GM13977 (cell line): ENCODE results near the gene SERTAD3.
"Not testable (repeated sequence)": the region's sequence is repeated elsewhere in the genome, so short reads cannot be mapped to it uniquely, and the experiment has no call there.

Experiments
- DNase-seq: peaks from one replicate; pipeline ENCODE4 v3.0.0; 2012; ENCODE audit warnings: low spot score
- in situ Hi-C: fragments of 300-500 bp; cut with MboI; formaldehyde crosslinking; loops from one replicate; pipeline ENCODE4 v1.12.0; 2022; ENCODE audit warnings: low sequenced_read_pairs, low pct_unique_long_range_greater_than_20kb, mixed read lengths, inconsistent platforms; ENCODE audit not compliant: unreplicated experiment
- TF ChIP-seq, protein P1 (sequence below): IDR thresholded peaks from 2 replicates; pipeline ENCODE4 v1.5.1; 2012; ENCODE audit warnings: mild to moderate bottlenecking, control low read depth; ENCODE audit not compliant: insufficient read depth; ENCODE audit errors: extremely low read depth, missing control alignments

SERTAD3 gene

GRCh38 chr19:40458597-40458974, 14.5 kb upstream of the SERTAD3 start:
- TF ChIP-seq, protein P1, sequence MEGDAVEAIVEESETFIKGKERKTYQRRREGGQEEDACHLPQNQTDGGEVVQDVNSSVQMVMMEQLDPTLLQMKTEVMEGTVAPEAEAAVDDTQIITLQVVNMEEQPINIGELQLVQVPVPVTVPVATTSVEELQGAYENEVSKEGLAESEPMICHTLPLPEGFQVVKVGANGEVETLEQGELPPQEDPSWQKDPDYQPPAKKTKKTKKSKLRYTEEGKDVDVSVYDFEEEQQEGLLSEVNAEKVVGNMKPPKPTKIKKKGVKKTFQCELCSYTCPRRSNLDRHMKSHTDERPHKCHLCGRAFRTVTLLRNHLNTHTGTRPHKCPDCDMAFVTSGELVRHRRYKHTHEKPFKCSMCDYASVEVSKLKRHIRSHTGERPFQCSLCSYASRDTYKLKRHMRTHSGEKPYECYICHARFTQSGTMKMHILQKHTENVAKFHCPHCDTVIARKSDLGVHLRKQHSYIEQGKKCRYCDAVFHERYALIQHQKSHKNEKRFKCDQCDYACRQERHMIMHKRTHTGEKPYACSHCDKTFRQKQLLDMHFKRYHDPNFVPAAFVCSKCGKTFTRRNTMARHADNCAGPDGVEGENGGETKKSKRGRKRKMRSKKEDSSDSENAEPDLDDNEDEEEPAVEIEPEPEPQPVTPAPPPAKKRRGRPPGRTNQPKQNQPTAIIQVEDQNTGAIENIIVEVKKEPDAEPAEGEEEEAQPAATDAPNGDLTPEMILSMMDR = no peak
- in situ Hi-C loops = no loop called here
- no peak for DNase-seq

- TF ChIP-seq, protein P1 = no peak
- DNase-seq = no peak
- in situ Hi-C loops = no loop called here
Measured at GRCh38 chr19:40457953-40458596, 13.9 kb upstream of the SERTAD3 start.

DNA sequence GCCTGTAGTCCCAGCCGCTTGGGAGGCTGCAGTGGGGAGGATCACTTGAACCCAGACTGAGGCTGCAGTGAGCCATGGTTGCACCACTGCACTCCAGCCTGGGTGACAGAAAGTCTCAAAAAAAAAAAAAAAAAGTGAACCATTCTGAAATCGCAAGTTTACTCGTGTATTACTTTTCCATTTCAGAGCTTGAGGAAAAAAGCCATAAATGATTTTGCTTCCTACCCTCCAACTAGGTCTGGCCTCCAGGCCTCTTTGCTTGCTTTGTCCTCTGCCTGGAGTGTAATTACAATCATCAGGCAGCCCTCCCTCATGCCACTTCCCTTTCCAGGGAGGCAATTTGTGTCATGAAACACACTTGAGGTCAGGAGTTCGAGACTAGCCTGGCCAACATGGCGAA, 12.9 kb upstream of the SERTAD3 start:
- TF ChIP-seq, protein P1 = no peak
- no peak for DNase-seq
- in situ Hi-C loops = no loop called here

DNA sequence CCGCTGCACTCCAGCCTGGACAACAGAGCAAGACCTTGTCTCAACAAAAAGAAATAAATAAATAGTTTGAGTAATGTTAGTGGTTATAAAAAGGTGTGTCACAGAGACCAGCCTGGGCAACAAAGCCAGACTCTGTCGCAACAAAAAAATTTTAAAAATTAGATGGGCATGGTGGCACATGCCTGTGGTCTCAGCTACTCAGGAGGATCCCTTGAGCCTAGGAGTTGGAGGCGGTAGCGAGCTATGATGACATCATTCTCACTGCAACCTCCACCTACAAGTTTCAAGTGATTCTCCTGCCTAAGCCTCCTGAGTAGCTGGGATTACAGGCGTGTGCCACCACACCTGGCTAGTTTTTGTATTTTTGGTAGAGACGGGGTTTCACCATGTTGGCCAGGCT, 9.8 kb upstream of the SERTAD3 start:
- in situ Hi-C loops, DNase-seq: not testable (repeated sequence)

DNA sequence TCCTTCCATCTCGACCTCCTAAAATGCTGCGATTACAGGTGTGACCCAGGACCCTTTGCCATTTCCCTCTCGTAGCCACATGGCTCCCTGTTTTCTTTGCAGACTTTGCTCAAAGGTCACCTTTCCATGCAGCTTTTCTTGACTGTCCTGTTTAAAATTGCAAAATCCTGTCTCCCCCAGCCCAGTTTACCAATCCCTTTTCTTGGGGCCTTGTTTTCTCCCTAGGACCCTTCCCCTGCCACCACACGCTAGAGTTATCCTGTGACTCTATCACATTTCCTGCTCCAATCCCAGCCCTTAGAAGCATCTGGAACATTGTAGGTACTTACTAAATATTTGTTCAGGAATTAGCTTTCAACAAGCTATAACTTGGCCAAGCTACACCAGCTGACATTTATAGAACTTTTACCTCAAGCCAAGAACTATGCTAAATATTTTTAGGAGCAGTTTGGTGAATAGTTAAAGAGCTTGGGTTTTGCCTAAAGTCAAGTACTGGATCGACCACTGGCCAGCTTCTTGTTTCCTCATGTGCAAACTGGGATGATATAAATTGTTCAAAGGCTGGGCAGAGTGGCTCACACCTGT, 9.1 kb upstream of the SERTAD3 start:
- in situ Hi-C loops = no loop called here
- no peak for DNase-seq
- TF ChIP-seq, protein P1 = no peak

GRCh38 chr19:40452016-40452415, 7.9 kb upstream of the SERTAD3 start:
- in situ Hi-C loops = no loop called here
- TF ChIP-seq, protein P1 = no peak

GRCh38 chr19:40450664-40451063, 6.5 kb upstream of the SERTAD3 start:
- in situ Hi-C loops = no loop called here

More at GRCh38 chr19:40452016-40452415, 7.9 kb upstream of the SERTAD3 start:
- no peak for DNase-seq

More at GRCh38 chr19:40450664-40451063, 6.5 kb upstream of the SERTAD3 start:
- TF ChIP-seq, protein P1 = no peak
- no peak for DNase-seq
